ENCODE results near the gene PARD3. TPM values are rescaled to one million over a fixed set of nuclear protein-coding genes. Genes with fewer than 3 reads are reported as not detected.

Gene PARD3
- total RNA-seq, 6 donors from 2014 or later = 30.6 to 108 (median 50.6) TPM

GRCh38 chr10:34580643-34581042 lies 234.5 kb downstream of the PARD3 start:
- no peak for DNase-seq
- H3K36me3 ChIP-seq = no peaks in the 10 kb centered on the region
- H3K4me3 ChIP-seq = no peak overlapping the region
- H3K9me3 ChIP-seq = no peaks in the 10 kb centered on the region
- WGBS, 2 donors = 48 to 55% methylated on average over 3 of the region's 3 CpGs
- H3K27me3 ChIP-seq = no peaks in the 10 kb centered on the region
- H3K27ac ChIP-seq = no peak overlapping the region
- no peak for ATAC-seq (ENCODE audit: low FRiP score in 2 of 2)
- no peak for TF ChIP-seq POLR2A (IDR thresholded peaks at IDR 0.05)
- no peak for TF ChIP-seq POLR2AphosphoS5 (IDR thresholded peaks at IDR 0.05)
- peaks cover 4 to 17% (median 10%) of the 10 kb centered on the region in 4 donors for H3K4me1 ChIP-seq

GRCh38 chr10:34580214-34580613 lies 234.9 kb downstream of the PARD3 start:
- ATAC-seq (ENCODE audit: low FRiP score in 2 of 2) (no peak), DNase-seq (no peak)
- peaks cover 4 to 17% (median 10%) of the 10 kb centered on the region in 4 donors for H3K4me1 ChIP-seq
- H3K9me3 ChIP-seq = no peaks in the 10 kb centered on the region
- H3K27ac ChIP-seq = no peak overlapping the region
- no peaks in the 10 kb centered on the region for H3K27me3 ChIP-seq
- TF ChIP-seq EP300 (IDR thresholded peaks at IDR 0.05) = no peak
- no peak for TF ChIP-seq POLR2AphosphoS5 (IDR thresholded peaks at IDR 0.05)
- no peak for TF ChIP-seq CTCF (IDR thresholded peaks at IDR 0.05)
- TF ChIP-seq POLR2A (IDR thresholded peaks at IDR 0.05) = no peak
- no peaks in the 10 kb centered on the region for H3K36me3 ChIP-seq
- no peak overlapping the region for H3K4me3 ChIP-seq
- WGBS, 2 donors = 87 to 92% methylated on average over 6 of the region's 6 CpGs

- no peaks in the 10 kb centered on the region for H3K36me3 ChIP-seq
- no peak overlapping the region for H3K27ac ChIP-seq
- DNase-seq (no peak), ATAC-seq (ENCODE audit: low FRiP score in 2 of 2) (no peak)
- H3K27me3 ChIP-seq = no peaks in the 10 kb centered on the region
- no peaks in the 10 kb centered on the region for H3K9me3 ChIP-seq
- 83 to 93% methylated on average over 1 of the region's 1 CpG for WGBS, 2 donors
- TF ChIP-seq CTCF (IDR thresholded peaks at IDR 0.05) (no peak), POLR2A (IDR thresholded peaks at IDR 0.05) (no peak), POLR2AphosphoS5 (IDR thresholded peaks at IDR 0.05) (no peak), EP300 (IDR thresholded peaks at IDR 0.05) (no peak)
- H3K4me1 ChIP-seq = peaks cover 0 to 10% (median 2%) of the 10 kb centered on the region in 4 donors
- H3K4me3 ChIP-seq = no peak overlapping the region
Measured at GRCh38 chr10:34578468-34578867, 236.6 kb downstream of the PARD3 start.

- Histone ChIP-seq H3K9me3 (no peaks in the 10 kb centered on the region), H3K4me1 (peaks cover 0 to 4% (median 0%) of the 10 kb centered on the region in 4 donors), H3K27ac (no peak overlapping the region), H3K36me3 (no peaks in the 10 kb centered on the region), H3K4me3 (no peak overlapping the region), H3K27me3 (no peaks in the 10 kb centered on the region)
- 64 to 74% methylated on average over 4 of the region's 4 CpGs for WGBS, 2 donors
- DNase-seq = no peak
- no peak for TF ChIP-seq POLR2AphosphoS5 (IDR thresholded peaks at IDR 0.05)
- TF ChIP-seq EP300 (IDR thresholded peaks at IDR 0.05) = no peak
- TF ChIP-seq CTCF (IDR thresholded peaks at IDR 0.05) = no peak
- TF ChIP-seq POLR2A (IDR thresholded peaks at IDR 0.05) = no peak
- no peak for ATAC-seq (ENCODE audit: low FRiP score in 2 of 2)
Measured at GRCh38 chr10:34576797-34577196, 238.3 kb downstream of the PARD3 start.

- no peak overlapping the region for H3K27ac ChIP-seq
- H3K9me3 ChIP-seq = no peaks in the 10 kb centered on the region
- WGBS, 2 donors = 86 to 95% methylated on average over 3 of the region's 3 CpGs
- H3K36me3 ChIP-seq = no peaks in the 10 kb centered on the region
- no peak for TF ChIP-seq CTCF (IDR thresholded peaks at IDR 0.05)
- no peak for TF ChIP-seq POLR2AphosphoS5 (IDR thresholded peaks at IDR 0.05)
- no peak for TF ChIP-seq POLR2A (IDR thresholded peaks at IDR 0.05)
- peaks cover 0 to 4% (median 0%) of the 10 kb centered on the region in 4 donors for H3K4me1 ChIP-seq
- no peak for DNase-seq
- H3K4me3 ChIP-seq = no peak overlapping the region
- no peaks in the 10 kb centered on the region for H3K27me3 ChIP-seq
- ATAC-seq (ENCODE audit: low FRiP score in 2 of 2) = no peak
Measured at GRCh38 chr10:34575882-34576281, 239.2 kb downstream of the PARD3 start.
